ENCODE data around the gene NRXN3.

The NRXN3 gene

DNA sequence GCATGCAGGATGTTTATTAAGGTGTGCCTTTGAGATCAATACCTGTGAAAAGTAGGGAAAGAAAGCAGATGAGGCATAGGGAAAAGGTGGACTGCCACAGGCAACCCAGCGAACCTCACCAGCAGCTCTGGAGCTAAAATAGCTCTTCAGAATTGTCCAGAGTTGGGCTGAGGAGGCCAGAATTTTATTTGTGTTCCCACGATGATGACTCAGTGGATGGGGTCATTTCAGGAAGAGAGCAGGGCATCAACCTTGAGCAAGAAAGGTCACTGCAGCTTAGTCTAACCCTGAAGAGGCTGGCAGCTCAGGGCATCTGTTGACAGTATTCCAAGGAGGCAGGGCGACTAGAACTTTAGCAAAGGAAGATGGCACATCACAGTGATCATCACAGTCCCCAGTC lies 1345.0 kb downstream of the NRXN3 start:
- DNase-seq: no peak

GRCh38 chr14:79516009-79516408 lies 1345.8 kb downstream of the NRXN3 start:
- no peak for DNase-seq

GRCh38 chr14:79525416-79525815 lies 1355.2 kb downstream of the NRXN3 start:
- no peak for DNase-seq

GRCh38 chr14:79528828-79529416 lies 1358.7 kb downstream of the NRXN3 start:
- DNase-seq: no peak

DNA sequence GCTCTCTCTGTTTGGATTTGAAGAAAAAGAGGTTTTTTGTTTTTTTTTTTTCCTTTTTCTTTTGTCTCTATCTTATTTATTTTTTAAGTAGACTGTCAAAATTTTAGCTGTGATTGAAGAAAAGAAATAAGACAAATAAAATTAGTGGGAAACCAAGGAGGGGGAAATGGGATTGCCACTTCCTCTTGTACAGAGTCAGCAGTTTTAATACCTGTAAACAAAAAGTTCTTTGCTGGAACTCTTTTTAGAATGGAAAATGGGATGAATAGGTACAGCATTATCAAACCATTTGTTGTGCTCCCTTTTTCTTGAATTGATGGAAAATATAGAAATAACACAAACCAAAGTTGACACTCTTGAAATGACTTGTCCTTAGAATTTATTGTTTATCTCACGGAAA lies 1360.4 kb downstream of the NRXN3 start:
- DNase-seq: no peak

GRCh38 chr14:79534703-79535353 lies 1364.7 kb downstream of the NRXN3 start:
- DNase-seq: no peak

DNA sequence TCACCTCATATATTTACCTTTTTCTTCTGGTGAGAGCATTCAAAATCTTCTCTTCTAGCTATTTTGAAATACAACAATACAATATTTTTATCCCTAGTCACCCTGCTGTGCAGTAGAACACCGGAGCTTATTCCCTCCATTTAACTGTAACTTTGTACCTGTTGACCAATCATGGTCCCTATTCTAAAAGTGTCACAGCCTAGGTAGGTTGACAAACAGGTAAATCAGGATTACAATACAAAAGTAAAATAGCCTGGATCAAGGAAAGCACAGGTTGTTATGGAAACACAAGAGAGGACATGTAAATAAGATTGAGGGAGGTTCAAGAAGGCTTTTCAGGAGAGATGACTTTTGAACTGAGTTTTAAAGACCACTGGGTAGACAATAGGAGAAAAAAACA lies 1370.2 kb downstream of the NRXN3 start:
- no peak for DNase-seq

- no peak for DNase-seq
Measured at GRCh38 chr14:79542121-79542520, 1371.9 kb downstream of the NRXN3 start.

- DNase-seq: no peak
Measured at GRCh38 chr14:79543348-79543747, 1373.2 kb downstream of the NRXN3 start.

GRCh38 chr14:79543967-79544697 lies 1374.0 kb downstream of the NRXN3 start:
- DNase-seq: no peak

- no peak for DNase-seq
Measured at GRCh38 chr14:79544698-79545070, 1374.5 kb downstream of the NRXN3 start.

- no peak for DNase-seq
Measured at GRCh38 chr14:79548836-79549235, 1378.7 kb downstream of the NRXN3 start.

GRCh38 chr14:79549515-79549914 lies 1379.3 kb downstream of the NRXN3 start:
- DNase-seq: no peak

DNA sequence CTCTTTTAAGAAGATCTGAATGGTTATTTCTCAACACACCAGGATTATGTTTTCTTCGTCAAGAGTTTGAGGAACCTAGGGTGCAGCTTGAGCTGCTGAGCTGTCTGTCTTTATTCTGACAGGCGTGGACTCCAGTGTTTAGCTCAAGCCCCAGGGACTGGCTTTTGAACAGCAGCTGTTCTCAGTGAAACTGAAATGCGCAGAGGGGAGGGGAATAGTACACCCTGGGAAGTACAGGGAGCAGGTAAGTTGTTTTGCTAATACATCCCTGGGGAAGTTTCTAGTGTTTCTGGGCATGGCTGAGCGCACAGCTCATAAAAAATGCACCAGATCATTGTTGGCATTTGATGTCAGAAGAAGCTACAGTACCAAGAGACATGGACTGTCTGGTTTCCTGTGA lies 1381.3 kb downstream of the NRXN3 start:
- no peak for DNase-seq

- DNase-seq: no peak
Measured at GRCh38 chr14:79552778-79553177, 1382.6 kb downstream of the NRXN3 start.

DNA sequence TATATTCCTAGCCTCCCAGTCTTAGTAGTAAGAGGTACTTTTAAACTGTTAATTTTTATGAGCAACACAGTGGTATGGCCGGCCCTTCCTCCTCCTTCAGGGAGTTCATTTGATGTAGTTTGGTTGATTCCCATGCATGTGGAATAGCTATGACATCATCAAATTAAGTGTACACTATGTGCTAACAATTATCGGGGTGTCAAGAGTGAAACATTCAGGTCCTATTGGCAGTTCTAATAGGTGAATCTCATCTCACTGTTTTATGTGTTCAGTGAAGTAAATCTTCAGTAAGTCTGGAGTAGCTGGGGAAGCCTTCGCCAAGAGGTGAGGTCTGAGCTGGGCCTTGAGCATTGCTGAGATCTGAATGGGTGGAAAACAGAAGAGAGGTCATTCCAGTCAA lies 1384.6 kb downstream of the NRXN3 start:
- no peak for DNase-seq

GRCh38 chr14:79555429-79555828 lies 1385.3 kb downstream of the NRXN3 start:
- no peak for DNase-seq

GRCh38 chr14:79557309-79557708 lies 1387.1 kb downstream of the NRXN3 start:
- DNase-seq: no peak

DNA sequence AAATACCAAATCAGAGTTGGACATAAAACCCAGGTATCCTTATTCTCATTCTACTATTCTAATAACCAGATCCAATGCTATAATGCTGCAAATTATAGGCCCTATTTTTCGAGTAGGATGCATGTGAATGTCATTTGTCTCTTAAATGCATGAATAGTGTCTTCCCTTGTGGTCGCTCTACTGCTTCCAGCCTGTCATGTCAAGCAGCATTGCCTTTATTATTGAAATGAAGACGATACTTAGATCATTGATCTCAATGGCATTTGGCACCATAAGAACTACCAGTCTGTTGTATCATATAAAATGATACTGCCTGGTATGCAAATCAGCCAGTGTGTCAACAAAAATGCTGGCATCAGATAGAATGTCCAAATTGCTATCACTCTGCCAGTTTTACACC lies 1392.0 kb downstream of the NRXN3 start:
- DNase-seq: no peak

DNA sequence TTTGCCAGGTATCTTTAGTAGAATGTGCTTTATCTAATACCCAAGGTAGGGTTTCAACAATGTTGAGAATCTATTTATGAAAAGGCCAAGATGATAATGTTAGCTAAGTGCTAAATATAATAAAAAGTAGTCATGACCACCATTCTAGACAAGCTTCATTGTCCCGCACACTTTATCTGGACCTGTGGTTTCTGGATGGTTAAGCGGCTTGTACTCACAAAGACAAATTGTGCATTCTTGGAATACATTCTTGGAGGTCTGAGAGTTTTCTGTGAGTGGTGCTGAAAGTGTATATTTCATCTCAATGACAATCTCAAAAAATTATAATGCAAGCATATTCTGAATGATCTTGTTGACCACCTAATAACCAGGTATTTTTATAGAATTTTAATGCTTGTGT lies 1394.2 kb downstream of the NRXN3 start:
- no peak for DNase-seq

DNA sequence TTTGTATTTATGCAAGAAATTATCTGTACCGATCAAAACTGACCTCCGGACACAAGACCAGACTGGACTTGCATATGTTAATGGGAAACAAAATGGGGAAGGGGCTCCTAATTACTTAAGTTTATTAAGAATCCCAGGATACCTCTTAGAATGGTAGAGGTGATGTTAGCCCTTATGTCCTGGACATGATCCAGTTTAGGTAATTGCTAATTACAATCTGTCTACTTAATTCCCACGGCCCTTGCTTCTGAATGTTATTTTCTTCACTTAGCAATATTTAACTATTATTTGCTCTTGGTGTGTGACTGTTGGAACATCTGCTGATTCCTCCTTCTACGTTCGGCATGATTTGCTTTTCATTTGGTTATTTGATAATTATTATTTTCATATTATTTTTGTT lies 1397.1 kb downstream of the NRXN3 start:
- no peak for DNase-seq

DNA sequence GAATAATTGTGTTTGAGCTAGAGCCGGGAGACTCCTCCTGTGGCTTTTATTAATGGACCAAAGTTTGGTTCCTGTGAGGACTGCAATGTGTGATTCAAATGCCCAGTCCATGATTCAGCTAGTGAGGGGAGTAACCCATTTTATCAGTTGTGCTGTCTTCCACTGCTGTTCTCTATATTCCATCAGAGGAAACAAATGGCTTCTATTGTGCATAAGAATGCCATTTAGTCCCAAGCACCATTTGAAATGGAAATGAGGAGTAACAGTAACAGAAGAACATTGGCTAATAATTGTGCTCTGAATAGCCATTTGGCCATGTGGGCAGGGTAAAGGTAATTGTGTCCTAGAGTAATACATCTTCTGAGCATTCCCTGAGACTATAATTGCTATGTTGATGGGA lies 1398.4 kb downstream of the NRXN3 start:
- no peak for DNase-seq

- DNase-seq: no peak
Measured at GRCh38 chr14:79569072-79569471, 1398.9 kb downstream of the NRXN3 start.

DNA sequence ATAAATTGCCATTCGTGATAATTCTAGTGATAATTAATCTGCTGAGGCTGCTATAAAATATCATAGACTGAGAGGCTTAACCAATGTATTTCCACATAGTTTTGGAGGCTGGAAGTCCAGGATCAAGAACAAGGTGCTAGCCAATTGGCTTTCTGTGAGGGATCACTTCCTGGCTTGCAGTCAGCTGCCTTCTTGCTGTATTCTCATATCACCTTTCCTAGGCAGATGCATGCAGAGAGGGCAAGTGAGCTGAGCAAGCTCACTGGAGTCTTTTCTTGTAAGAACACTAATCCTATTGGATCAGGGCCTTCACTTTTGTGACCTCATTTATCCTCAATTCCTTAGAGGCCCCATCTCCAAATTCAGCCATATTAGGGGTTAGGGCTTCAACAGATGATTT lies 1400.5 kb downstream of the NRXN3 start:
- no peak for DNase-seq

DNA sequence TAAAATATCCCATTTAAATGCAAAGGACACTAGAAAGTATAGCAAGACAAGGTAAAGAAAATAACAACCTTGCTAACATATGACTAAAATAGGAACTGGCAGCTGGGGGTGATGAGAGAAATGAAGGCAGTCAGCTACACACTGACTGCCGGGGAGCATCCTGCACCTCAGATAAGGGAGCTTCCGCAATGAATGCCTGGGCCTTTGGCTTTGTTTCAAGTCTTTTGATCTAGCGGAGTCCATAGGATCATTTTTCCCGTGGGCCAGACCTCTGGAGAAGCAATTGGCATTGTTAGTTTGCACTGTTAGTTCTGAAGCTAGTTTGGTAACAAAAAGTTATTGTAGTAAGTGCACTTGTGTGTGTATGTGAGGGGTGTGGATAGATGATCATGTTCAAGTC lies 1401.2 kb downstream of the NRXN3 start:
- no peak for DNase-seq

Measured in T1000 (cell line).